Bone marrow (tissue), 2 donors: ENCODE data around the gene AHCTF1.
"Not testable (repeated sequence)": the region's sequence is repeated elsewhere in the genome, so short reads cannot be mapped to it uniquely, and the experiment has no call there.

ENCODE experiments used
- DNase-seq, 2 donors: peaks; one replicate each; lab custom pipeline; 2025; lab: John Stamatoyannopoulos, UW

The AHCTF1 gene

GRCh38 chr1:246838118-246838456, 93.7 kb downstream of the AHCTF1 start:
- no peak for DNase-seq

- DNase-seq = peak in 1 of 2 donors; percentile 38
Observed at GRCh38 chr1:246837418-246838117, 94.2 kb downstream of the AHCTF1 start.

- DNase-seq = no peak
Observed at GRCh38 chr1:246836209-246836966, 95.4 kb downstream of the AHCTF1 start.

- DNase-seq = no peak
Observed at GRCh38 chr1:246831543-246831942, 100.2 kb downstream of the AHCTF1 start.

GRCh38 chr1:246828818-246829217, 102.9 kb downstream of the AHCTF1 start:
- no peak for DNase-seq

GRCh38 chr1:246827396-246827795, 104.4 kb downstream of the AHCTF1 start:
- DNase-seq = no peak

- DNase-seq = no peak
Observed at GRCh38 chr1:246825557-246826175, 106.1 kb downstream of the AHCTF1 start.

GRCh38 chr1:246824541-246824940, 107.2 kb downstream of the AHCTF1 start:
- DNase-seq = no peak

- not testable (repeated sequence) for DNase-seq
Observed at GRCh38 chr1:246822154-246822553, 109.6 kb downstream of the AHCTF1 start.

GRCh38 chr1:246820666-246821065, 111.1 kb downstream of the AHCTF1 start:
- no peak for DNase-seq

- not testable (repeated sequence) for DNase-seq
Observed at GRCh38 chr1:246817778-246818177, 114.0 kb downstream of the AHCTF1 start.

- DNase-seq = peak in 1 of 2 donors; percentile 50
Observed at GRCh38 chr1:246815693-246816270, 116.0 kb downstream of the AHCTF1 start.

- DNase-seq = no peak
Observed at GRCh38 chr1:246814890-246815289, 116.9 kb downstream of the AHCTF1 start.

GRCh38 chr1:246813325-246813724, 118.4 kb downstream of the AHCTF1 start:
- not testable (repeated sequence) for DNase-seq

GRCh38 chr1:246811985-246812384, 119.8 kb downstream of the AHCTF1 start:
- DNase-seq = no peak

GRCh38 chr1:246809473-246809872, 122.3 kb downstream of the AHCTF1 start:
- DNase-seq = no peak

GRCh38 chr1:246805135-246805716, 126.5 kb downstream of the AHCTF1 start:
- DNase-seq = no peak

- no peak for DNase-seq
Observed at GRCh38 chr1:246803883-246804282, 127.9 kb downstream of the AHCTF1 start.

GRCh38 chr1:246803373-246803772, 128.4 kb downstream of the AHCTF1 start:
- no peak for DNase-seq

- no peak for DNase-seq
Observed at GRCh38 chr1:246801241-246802020, 130.3 kb downstream of the AHCTF1 start.

GRCh38 chr1:246800756-246801155, 131.0 kb downstream of the AHCTF1 start:
- DNase-seq = no peak

- DNase-seq = no peak
Observed at GRCh38 chr1:246800356-246800755, 131.4 kb downstream of the AHCTF1 start.
